Sigmoid colon (tissue), 7 donors: ENCODE results near the gene CEP112. TPM values are rescaled to one million over a fixed set of nuclear protein-coding genes. Genes with fewer than 3 reads are reported as not detected.
"Not testable (repeated sequence)": the region's sequence is repeated elsewhere in the genome, so short reads cannot be mapped to it uniquely, and the experiment has no call there.

Experiments
- DNase-seq: peaks from one replicate; pipeline ENCODE4 v3.0.0-alpha.2; 2019
- H3K27ac ChIP-seq, 4 donors: fragments of 200-600 bp; sonication (generic); one replicate each; pipeline ENCODE4 v1.5.1; 2016 to 2019; ENCODE audit warnings: mild to moderate bottlenecking in 1 of 4
- H3K27me3 ChIP-seq, 3 donors: fragments of 200-600 bp; sonication (generic); one replicate each; pipeline ENCODE4 v1.5.1; 2019; ENCODE audit warnings: mild to moderate bottlenecking in 1 of 3
- H3K36me3 ChIP-seq, 4 donors: fragments of 200-600 bp; sonication (generic); one replicate each; pipeline ENCODE4 v1.5.1; 2016 to 2019
- H3K4me1 ChIP-seq, 4 donors: fragments of 200-600 bp; sonication (generic); one replicate each; pipeline ENCODE4 v1.5.1; 2017 to 2019
- H3K4me3 ChIP-seq, 4 donors: fragments of 200-600 bp; sonication (generic); one replicate each; pipeline ENCODE4 v1.5.1; 2017 to 2019; ENCODE audit warnings: mild to moderate bottlenecking in 2 of 4, moderate library complexity in 1 of 4
- H3K9me3 ChIP-seq, 4 donors: fragments of 200-600 bp in 3 of 4; sonication (generic) in 3 of 4; one replicate each; pipeline versions ENCODE4 v1.5.1 to v1.6.1; 2013 to 2019
- EP300 ChIP-seq, 4 donors: sonication (generic); formaldehyde crosslinking; IDR thresholded peaks; one replicate each; pipeline ENCODE4 v1.6.1; 2017; ENCODE audit warnings: antibody characterized with exemption in 4 of 4
- POLR2A ChIP-seq, 2 donors: fragments of 450-650 bp; IDR thresholded peaks; one replicate each; pipeline ENCODE4 v1.6.1; 2016; ENCODE audit warnings: antibody characterized with exemption in 2 of 2, mild to moderate bottlenecking in 2 of 2, moderate library complexity in 2 of 2
- POLR2AphosphoS5 ChIP-seq, 4 donors: sonication (generic); formaldehyde crosslinking; IDR thresholded peaks; one replicate each; pipeline ENCODE4 v1.6.1; 2017; ENCODE audit warnings: antibody characterized with exemption in 4 of 4
- WGBS, 2 donors: extraction: QIAGEN DNeasy Blood & Tissue Kit; methylation state at CpG; one replicate each; pipeline ENCODE4 v1.1.7; 2013; 5-methylcytosine and 5-hydroxymethylcytosine counted together
- intact Hi-C: fragments of 100-400 bp; cut with DNase I; formaldehyde crosslinking; loops from one replicate; pipeline ENCODE4 v1.15.1; 2023
- polyA plus RNA-seq, 3 donors: library from polyadenylated mRNA; stranded (reverse); fragments of 200-250 nt; gene quantifications; one replicate each; pipeline ENCODE4 v1.2.3, GENCODE V29; 2013
- total RNA-seq, 4 donors: library from RNA; depleted of rRNA; stranded (reverse); fragments of >200 nt; gene quantifications; one replicate each; pipeline ENCODE4 v1.1.0, GENCODE V29; 2016
- TF ChIP-seq, protein P1 (sequence below), 4 experiments: fragments of 450-650 bp in 3 of 4; fragments of 200-600 bp in 1 of 4; IDR thresholded peaks; one replicate each; pipeline ENCODE4 v1.5.1; 2016 to 2019; ENCODE audit warnings: antibody characterized with exemption in 4 of 4, mild to moderate bottlenecking in 3 of 4, moderate library complexity in 2 of 4
- donor health status: healthy with polysubstance abuse.
- donor health status: Bipolar disorder and iron deficiency.
- donor health status: healthy.

Gene CEP112
- total and polyA plus RNA-seq, 7 donors, result 0.92 to 29.1 (median 15.1) TPM

DNA sequence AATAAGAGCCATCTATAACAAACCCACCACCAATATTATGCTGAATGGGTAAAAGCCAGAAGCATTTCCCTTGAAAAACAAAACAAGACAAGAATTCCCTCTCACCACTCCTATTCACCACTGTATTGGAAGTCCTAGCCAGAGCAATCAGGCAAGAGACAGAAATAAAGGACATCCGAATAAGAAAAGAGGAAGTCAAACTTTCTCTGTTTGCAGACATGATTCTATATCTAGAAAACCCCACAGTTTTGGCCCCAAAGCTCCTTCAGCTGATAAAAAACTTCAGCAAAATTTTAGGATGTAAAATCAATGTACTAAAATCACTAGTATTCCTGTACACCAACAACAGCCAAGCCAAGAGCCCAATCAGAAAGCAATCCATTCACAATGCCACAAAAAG, 358.7 kb downstream of the CEP112 start:
- no peak overlapping the region for H3K27ac ChIP-seq
- intact Hi-C loops, result no loop called here
- no peak for DNase-seq
- no peak for TF ChIP-seq POLR2A (IDR thresholded peaks at IDR 0.05)
- TF ChIP-seq, protein P1, sequence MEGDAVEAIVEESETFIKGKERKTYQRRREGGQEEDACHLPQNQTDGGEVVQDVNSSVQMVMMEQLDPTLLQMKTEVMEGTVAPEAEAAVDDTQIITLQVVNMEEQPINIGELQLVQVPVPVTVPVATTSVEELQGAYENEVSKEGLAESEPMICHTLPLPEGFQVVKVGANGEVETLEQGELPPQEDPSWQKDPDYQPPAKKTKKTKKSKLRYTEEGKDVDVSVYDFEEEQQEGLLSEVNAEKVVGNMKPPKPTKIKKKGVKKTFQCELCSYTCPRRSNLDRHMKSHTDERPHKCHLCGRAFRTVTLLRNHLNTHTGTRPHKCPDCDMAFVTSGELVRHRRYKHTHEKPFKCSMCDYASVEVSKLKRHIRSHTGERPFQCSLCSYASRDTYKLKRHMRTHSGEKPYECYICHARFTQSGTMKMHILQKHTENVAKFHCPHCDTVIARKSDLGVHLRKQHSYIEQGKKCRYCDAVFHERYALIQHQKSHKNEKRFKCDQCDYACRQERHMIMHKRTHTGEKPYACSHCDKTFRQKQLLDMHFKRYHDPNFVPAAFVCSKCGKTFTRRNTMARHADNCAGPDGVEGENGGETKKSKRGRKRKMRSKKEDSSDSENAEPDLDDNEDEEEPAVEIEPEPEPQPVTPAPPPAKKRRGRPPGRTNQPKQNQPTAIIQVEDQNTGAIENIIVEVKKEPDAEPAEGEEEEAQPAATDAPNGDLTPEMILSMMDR (IDR thresholded peaks at IDR 0.05), result no peak
- TF ChIP-seq EP300 (IDR thresholded peaks at IDR 0.05), result no peak
- TF ChIP-seq POLR2AphosphoS5 (IDR thresholded peaks at IDR 0.05), result no peak
- 76 to 95% methylated on average over 1 of the region's 1 CpG for WGBS, 2 donors
- peaks cover 0 to 11% (median 4%) of the 10 kb centered on the region in 4 donors for H3K9me3 ChIP-seq
- H3K4me3 ChIP-seq, result no peak overlapping the region
- no peaks in the 10 kb centered on the region for H3K36me3 ChIP-seq
- no peaks in the 10 kb centered on the region for H3K27me3 ChIP-seq
- H3K4me1 ChIP-seq, result no peaks in the 10 kb centered on the region

DNA sequence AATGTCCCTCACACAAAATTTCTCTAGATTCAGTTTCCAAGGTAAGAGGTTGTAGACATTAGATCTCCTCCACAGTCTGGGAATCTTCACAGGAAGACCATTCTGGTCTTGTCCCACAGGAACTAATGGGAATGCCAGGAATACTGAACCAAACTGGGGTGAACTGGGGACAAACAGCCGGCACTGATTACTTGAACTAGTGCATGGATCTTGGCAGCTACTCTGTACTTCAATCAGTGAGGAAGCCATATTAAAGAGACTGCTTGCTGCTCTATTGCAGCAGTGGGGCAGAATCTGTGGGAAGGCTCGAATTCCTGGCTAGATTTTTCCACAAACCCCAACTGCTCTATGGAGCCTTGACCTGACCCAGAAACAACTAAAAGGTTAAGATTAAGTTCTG, 361.6 kb downstream of the CEP112 start:
- Histone ChIP-seq H3K4me1 (no peaks in the 10 kb centered on the region), H3K4me3 (no peak overlapping the region), H3K27me3 (no peaks in the 10 kb centered on the region), H3K9me3 (peaks cover 0 to 8% (median 4%) of the 10 kb centered on the region in 4 donors), H3K27ac (no peak overlapping the region), H3K36me3 (no peaks in the 10 kb centered on the region)
- no peak for DNase-seq
- intact Hi-C loops, result no loop called here
- TF ChIP-seq EP300 (IDR thresholded peaks at IDR 0.05) (no peak), POLR2A (IDR thresholded peaks at IDR 0.05) (no peak), POLR2AphosphoS5 (IDR thresholded peaks at IDR 0.05) (no peak)
- TF ChIP-seq, protein P1 (IDR thresholded peaks at IDR 0.05), result no peak
- 41 to 74% methylated on average over 2 of the region's 2 CpGs for WGBS, 2 donors

DNA sequence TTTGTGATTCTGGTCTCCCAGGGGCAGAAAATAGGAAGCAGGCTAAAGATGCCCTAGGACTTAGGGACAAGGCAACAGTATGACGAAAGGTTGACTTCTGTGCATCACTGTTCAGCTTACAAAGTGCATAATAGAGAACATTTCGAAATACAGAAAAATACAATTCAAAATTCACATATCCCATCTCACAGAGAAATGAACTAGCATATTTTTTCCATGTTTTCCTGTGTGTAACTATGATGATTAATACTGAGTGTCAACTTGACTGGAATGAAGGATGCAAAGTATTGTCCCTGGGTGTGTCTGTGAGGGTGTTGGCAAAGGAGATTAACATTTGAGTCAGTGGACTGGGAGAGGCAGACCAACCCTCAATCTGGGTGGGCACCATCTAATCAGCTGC, 365.4 kb downstream of the CEP112 start:
- H3K4me1 ChIP-seq, H3K27me3 ChIP-seq, intact Hi-C loops, H3K4me3 ChIP-seq, DNase-seq, H3K36me3 ChIP-seq, H3K9me3 ChIP-seq, H3K27ac ChIP-seq: not testable (repeated sequence)
- WGBS, 2 donors, result 89 to 94% methylated on average over 2 of the region's 2 CpGs

DNA sequence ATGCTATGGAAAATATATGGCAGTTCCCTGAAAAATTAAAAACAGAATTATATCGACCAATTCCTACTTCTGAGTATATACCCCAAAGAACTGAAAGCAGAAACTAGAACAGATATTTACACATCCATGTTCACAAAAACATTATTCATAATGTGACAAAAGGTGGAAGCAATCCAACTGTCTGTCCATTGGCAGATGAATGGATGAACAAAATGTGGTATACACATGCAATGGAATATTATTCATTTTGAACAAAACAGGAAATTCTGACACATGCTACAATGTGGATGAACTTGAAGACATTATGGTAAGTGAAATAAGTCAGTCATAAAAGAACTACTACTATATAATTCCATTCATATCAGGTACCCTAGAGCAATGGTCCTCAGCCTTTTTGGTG, 367.0 kb downstream of the CEP112 start:
- Histone ChIP-seq H3K27ac (no peak overlapping the region), H3K9me3 (no peaks in the 10 kb centered on the region), H3K4me3 (no peak overlapping the region), H3K36me3 (no peaks in the 10 kb centered on the region), H3K27me3 (no peaks in the 10 kb centered on the region), H3K4me1 (no peaks in the 10 kb centered on the region)
- DNase-seq, result no peak
- TF ChIP-seq POLR2AphosphoS5 (IDR thresholded peaks at IDR 0.05), result no peak
- TF ChIP-seq, protein P1 (IDR thresholded peaks at IDR 0.05), result no peak
- no peak for TF ChIP-seq EP300 (IDR thresholded peaks at IDR 0.05)
- TF ChIP-seq POLR2A (IDR thresholded peaks at IDR 0.05), result no peak
- intact Hi-C loops, result no loop called here
- WGBS, 2 donors, result 91% methylated on average over 1 of the region's 1 CpG

DNA sequence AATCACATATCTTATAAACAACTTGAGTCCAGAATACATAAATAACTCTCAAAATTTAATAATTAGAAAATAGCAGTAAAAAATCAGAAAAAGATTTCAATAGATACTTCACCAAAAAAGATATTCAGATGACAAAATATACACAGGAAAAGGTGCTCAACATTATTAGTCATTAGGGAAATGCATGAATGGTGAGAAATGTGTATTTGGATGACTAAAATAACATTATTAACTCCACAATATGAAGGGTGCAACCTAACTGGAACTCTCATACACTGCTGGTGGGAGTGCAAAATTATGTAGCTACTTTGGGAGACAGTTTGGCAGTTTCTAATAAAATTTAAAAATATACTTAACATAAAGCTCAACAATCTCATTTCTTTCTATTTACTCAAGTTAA, 368.2 kb downstream of the CEP112 start:
- no peak overlapping the region for H3K4me3 ChIP-seq
- no peaks in the 10 kb centered on the region for H3K36me3 ChIP-seq
- no peak overlapping the region for H3K27ac ChIP-seq
- H3K4me1 ChIP-seq, result no peaks in the 10 kb centered on the region
- no peaks in the 10 kb centered on the region for H3K27me3 ChIP-seq
- DNase-seq, result no peak
- intact Hi-C loops, result no loop called here
- no peaks in the 10 kb centered on the region for H3K9me3 ChIP-seq
- TF ChIP-seq EP300 (IDR thresholded peaks at IDR 0.05) (no peak), POLR2AphosphoS5 (IDR thresholded peaks at IDR 0.05) (no peak), POLR2A (IDR thresholded peaks at IDR 0.05) (no peak)
- TF ChIP-seq, protein P1 (IDR thresholded peaks at IDR 0.05), result no peak
